Calu3 (cell line): ENCODE data around the gene ADI1. TPM values are rescaled to one million over a fixed set of nuclear protein-coding genes. Genes with fewer than 3 reads are reported as not detected.

ENCODE experiments used
- BruUV-seq: library from RNA; stranded (reverse); fragments of 400-500 nt; replicated peaks from 2 replicates; lab custom pipeline; 2021; lab: Mats Ljungman, UMichigan
- CTCF ChIA-PET: fragments of 300-600 bp; sonication (Branson Sonifier 250); formaldehyde crosslinking; loops from one replicate; lab custom pipeline; 2022; ENCODE audit warnings: antibody characterized with exemption; lab: Charles Lee
- DNase-seq: peaks from one replicate; pipeline ENCODE4 v3.0.0; 2022
- H3K27ac Mint-ChIP-seq: one replicate; pipeline ENCODE4 v1.8.0; 2022; ENCODE audit warnings: mixed read lengths; ENCODE audit not compliant: unreplicated experiment
- H3K27me3 Mint-ChIP-seq: one replicate; pipeline ENCODE4 v1.8.0; 2022; ENCODE audit warnings: mixed read lengths; ENCODE audit not compliant: unreplicated experiment
- H3K36me3 Mint-ChIP-seq: one replicate; pipeline ENCODE4 v1.8.0; 2022; ENCODE audit warnings: mild to moderate bottlenecking, moderate library complexity, mixed read lengths; ENCODE audit not compliant: insufficient read depth, unreplicated experiment
- H3K4me1 Mint-ChIP-seq: one replicate; pipeline ENCODE4 v1.8.0; 2022; ENCODE audit warnings: mild to moderate bottlenecking, low read depth, mixed read lengths; ENCODE audit not compliant: unreplicated experiment
- H3K4me3 Mint-ChIP-seq: one replicate; pipeline ENCODE4 v1.8.0; 2022; ENCODE audit warnings: mild to moderate bottlenecking, low read depth, moderate library complexity, mixed read lengths; ENCODE audit not compliant: unreplicated experiment
- H3K9me3 Mint-ChIP-seq: one replicate; pipeline ENCODE4 v1.8.0; 2022; ENCODE audit warnings: low read depth, mixed read lengths; ENCODE audit not compliant: unreplicated experiment
- CTCF ChIP-seq: fragments of 200-600 bp; IDR thresholded peaks from one replicate; pipeline ENCODE4 v1.8.0; 2022; ENCODE audit warnings: antibody characterized with exemption; ENCODE audit not compliant: unreplicated experiment
- intact Hi-C: fragments of 100-400 bp; cut with micrococcal nuclease; formaldehyde crosslinking; loops from one replicate; pipeline ENCODE4 v1.10.0; 2022; ENCODE audit not compliant: unreplicated experiment
- total RNA-seq: library from RNA; stranded (reverse); gene quantifications from 2 replicates; pipeline ENCODE4 v1.2.3, GENCODE V29; 2022

The ADI1 gene
- total RNA-seq, 1 experiment from 2014 or later: 32.6 TPM

DNA sequence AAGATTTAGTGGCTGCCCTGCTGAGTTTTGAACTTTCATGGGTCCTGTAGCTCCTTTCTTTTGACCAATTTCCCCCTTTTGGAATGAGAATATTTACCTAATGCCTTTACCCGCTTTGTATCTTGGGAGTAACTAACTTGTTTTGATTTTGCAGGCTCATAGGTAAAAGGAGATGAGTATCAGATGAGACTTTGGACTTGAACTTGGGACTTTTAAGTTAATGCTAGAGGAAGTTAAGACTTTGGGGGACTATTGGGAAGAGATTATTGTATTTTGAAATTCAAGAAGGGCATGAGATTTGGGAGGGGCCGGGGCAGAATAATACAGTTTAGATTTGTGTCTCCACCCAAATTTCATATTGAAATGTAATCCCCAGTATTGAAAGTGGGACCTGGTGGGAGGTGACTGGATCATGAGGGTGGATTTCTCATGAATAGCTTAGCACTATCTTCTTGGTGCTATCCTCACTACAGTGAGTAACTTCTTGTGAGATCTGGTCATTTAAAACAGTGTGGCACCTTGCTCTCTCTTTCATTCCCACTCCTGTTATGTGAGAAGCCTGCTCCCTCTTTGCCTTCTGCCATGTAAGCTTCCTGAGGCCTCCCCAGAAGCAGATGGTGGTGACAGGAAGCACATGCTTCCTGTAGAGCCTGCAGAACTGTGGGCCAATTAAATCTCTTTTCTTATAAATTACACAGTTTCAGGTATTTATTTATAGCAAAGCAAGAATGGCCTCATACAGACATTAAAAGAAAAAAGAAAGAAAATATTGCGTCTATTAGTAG, 6.1 kb downstream of the ADI1 start:
- Mint-ChIP-seq H3K27me3 (no peaks in the 10 kb centered on the region), H3K27ac (no peak overlapping the region), H3K4me1 (peaks cover 16% of the 10 kb centered on the region), H3K36me3 (peaks cover 9% of the 10 kb centered on the region), H3K9me3 (no peaks in the 10 kb centered on the region), H3K4me3 (no peak overlapping the region)
- no TSS peak for BruUV-seq
- DNase-seq: no peak
- TF ChIP-seq CTCF: no peak
- CTCF ChIA-PET: no interaction called here
- intact Hi-C loops: no loop called here

GRCh38 chr2:3512086-3512485, 7.2 kb downstream of the ADI1 start:
- no peak for DNase-seq

DNA sequence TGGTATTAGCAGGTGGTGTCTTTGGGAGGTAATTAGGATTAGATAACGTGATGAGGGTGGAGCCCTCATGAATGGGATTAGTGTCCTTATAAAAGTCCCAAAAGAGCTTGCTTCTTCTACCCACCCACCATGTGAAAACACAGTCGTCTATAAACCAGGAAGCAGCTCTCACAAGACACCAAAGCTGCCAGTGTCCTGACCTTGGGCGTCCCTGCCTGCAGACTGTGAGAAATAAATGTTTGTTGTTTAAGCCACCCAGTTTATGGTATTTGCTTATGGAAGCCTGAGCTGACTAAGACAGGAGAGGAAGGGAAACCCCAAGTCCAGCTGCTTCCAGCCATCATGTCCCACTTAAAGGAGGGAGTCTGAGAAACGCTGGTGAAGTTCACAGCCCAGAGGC, 13.6 kb downstream of the ADI1 start:
- BruUV-seq: no TSS peak
- CTCF ChIA-PET: no interaction called here
- intact Hi-C loops: no loop called here

More at GRCh38 chr2:3512086-3512485, 7.2 kb downstream of the ADI1 start:
- Mint-ChIP-seq H3K9me3 (no peaks in the 10 kb centered on the region), H3K4me1 (peaks cover 8% of the 10 kb centered on the region), H3K27ac (no peak overlapping the region), H3K4me3 (no peak overlapping the region), H3K27me3 (no peaks in the 10 kb centered on the region), H3K36me3 (peaks cover 7% of the 10 kb centered on the region)
- CTCF ChIA-PET: no interaction called here
- intact Hi-C loops: no loop called here
- BruUV-seq: no TSS peak
- no peak for TF ChIP-seq CTCF

DNA sequence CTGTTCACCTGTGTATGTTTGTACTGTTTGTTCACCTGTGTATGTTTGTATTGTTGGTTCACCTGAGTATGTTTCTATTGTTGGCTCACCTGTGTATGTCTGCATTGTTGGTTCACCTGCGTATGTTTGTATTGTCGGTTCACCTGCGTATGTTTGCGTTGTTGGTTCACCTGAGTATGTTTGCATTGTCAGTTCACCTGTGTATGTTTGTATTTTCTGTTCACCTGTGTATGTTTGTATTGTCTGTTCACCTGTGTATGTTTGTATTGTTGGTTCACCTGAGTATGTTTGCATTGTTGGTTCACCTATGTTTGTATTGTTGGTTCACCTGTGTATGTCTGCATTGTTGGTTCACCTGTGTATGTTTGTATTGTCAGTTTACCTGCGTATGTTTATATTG, 14.6 kb downstream of the ADI1 start:
- intact Hi-C loops: no loop called here
- Mint-ChIP-seq H3K4me1 (no peaks in the 10 kb centered on the region), H3K27ac (no peak overlapping the region), H3K27me3 (no peaks in the 10 kb centered on the region), H3K9me3 (no peaks in the 10 kb centered on the region), H3K36me3 (peaks cover 13% of the 10 kb centered on the region), H3K4me3 (no peak overlapping the region)
- CTCF ChIA-PET: no interaction called here
- no peak for TF ChIP-seq CTCF
- no peak for DNase-seq
- BruUV-seq: no TSS peak

More for the DNA sequence above, 13.6 kb downstream of the ADI1 start:
- no peaks in the 10 kb centered on the region for H3K9me3 Mint-ChIP-seq
- DNase-seq: no peak
- H3K27ac Mint-ChIP-seq: no peak overlapping the region
- H3K4me1 Mint-ChIP-seq: no peaks in the 10 kb centered on the region
- no peaks in the 10 kb centered on the region for H3K27me3 Mint-ChIP-seq
- H3K36me3 Mint-ChIP-seq: peaks cover 8% of the 10 kb centered on the region
- TF ChIP-seq CTCF: no peak
- H3K4me3 Mint-ChIP-seq: no peak overlapping the region
